ENCODE results near the gene SEC16A.

Gene SEC16A

GRCh38 chr9:136486823-136487620, 4.2 kb upstream of the SEC16A start:
- DNase-seq (ENCODE audit: low read depth in 4 of 4, low spot score in 1 of 4) = no peak

- no peak for DNase-seq (ENCODE audit: low read depth in 4 of 4, low spot score in 1 of 4)
Observed at GRCh38 chr9:136486131-136486530, 3.3 kb upstream of the SEC16A start.

DNA sequence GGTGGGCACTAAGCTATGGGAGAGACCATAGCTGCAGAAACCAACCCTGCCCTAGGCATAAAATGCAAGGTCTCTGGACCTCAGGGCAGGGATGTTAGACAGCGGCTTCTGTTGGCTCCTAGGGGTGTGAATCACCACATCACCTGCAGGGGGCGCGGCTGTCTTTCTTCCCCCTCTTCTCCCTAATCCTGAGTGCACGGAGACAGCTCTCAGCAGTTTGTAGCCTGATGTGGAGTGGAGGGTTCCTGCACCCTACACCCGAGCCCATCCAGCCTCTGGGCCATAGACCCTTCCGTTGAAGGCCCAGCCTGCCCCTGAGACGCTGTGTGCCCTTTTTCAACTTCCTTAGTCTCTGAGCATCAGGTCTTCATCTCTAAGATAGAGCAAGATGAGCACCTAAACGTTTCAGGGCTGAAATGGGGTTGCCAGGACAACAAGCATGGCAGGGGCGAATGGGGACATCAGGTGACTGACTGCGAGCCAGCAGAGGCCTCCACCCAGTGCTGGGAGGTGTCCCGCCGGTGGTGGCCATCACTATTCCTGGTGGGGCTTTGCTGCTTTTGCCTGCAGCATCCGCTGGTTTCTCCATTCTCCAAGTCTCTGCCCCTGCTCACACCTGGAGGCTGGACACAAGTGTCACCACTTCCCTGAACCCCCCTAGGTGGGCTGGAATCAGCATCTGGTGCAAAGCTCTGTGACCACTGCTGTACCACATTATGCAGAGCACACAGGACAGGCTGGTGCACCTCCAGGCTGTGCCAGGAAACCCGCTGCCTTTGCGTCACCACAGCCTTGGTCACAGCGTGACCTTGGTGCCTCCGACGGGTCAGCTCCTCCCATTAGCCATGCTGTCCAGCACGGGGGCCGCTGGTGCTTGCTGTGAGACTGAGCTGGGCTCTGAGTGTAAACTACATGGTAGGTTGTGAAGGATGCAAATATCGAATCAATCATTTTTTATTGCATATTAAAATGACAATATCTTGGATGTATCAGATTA, 2.5 kb upstream of the SEC16A start:
- DNase-seq (ENCODE audit: low read depth in 4 of 4, low spot score in 1 of 4) = peak; percentile 69 to 86 (median 74)

GRCh38 chr9:136484153-136485048, 1.6 kb upstream of the SEC16A start:
- no peak for DNase-seq (ENCODE audit: low read depth in 4 of 4, low spot score in 1 of 4)

DNA sequence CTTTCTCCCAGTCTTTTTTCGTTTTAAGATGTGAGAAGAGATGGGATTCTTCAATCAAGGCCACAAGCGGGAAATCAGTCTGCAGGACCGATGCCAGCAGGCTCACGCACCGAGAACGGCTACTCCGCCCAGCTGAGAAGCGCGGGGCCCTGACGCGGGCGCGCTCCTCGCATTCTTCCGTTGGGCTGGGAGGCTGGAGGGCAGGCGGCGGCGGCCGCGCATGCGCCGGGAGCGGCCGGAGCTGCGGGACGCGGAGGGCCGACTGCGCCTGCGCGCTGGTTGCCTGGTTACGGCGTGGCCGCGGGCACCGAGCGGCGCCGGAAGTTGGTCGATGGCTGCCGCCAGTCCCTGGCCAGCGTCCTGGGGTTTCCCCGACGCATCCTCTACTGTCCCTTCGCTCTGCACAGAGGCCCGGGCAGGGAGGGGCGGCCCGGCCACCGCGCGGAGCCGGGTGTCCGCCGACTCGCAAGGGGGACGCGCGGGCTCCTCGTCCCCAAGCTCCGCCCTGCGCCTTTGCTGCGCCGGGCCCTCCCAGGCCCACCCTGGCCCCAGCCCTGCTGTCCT, 831 bp upstream of the SEC16A start:
- DNase-seq (ENCODE audit: low read depth in 4 of 4, low spot score in 1 of 4) = peak; percentile 91 to 96 (median 92)

- DNase-seq (ENCODE audit: low read depth in 4 of 4, low spot score in 1 of 4) = peak in 1 of 4 experiments; percentile 12
Observed at GRCh38 chr9:136482046-136482792, 621 bp downstream of the SEC16A start.

GRCh38 chr9:136481558-136481957, 1.3 kb downstream of the SEC16A start:
- no peak for DNase-seq (ENCODE audit: low read depth in 4 of 4, low spot score in 1 of 4)

DNA sequence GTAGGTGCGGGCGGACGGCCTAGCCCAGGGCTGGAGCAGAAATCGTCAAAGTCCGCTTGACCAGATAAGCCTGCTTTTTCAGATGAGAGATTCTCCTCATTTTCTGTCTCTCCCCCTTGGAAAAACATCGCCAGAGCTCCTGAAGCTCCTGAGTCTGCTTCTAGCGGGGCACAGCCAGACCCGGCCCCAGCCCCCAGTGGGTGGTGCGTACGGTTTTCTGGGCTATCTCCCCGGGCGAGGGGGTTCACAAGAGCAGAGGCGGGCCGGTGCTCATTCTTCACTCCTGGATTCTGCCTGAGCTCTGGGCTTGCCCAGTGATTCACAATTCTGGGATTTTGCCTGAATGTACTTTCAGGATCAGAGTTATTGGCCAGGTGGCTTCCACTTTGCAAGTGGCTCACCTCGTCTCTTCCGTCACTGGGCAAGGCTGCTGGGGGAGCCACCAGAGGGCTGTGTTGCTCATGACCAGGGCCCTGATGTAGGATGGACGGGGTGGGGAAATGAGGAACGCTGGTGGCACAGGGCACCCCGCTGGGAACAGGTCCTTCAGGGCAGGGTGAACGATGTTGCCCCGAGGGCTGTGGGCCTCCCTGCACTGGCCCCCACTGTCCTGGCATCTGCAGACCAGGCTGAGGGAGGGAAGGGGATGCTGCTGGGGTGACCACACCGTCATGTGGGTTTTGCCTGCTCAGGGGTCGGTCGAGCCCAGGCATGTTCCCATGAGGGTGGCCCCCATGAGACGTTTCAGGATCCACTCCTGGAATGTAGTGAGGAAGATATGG, 6.3 kb downstream of the SEC16A start:
- no peak for DNase-seq (ENCODE audit: low read depth in 4 of 4, low spot score in 1 of 4)

DNA sequence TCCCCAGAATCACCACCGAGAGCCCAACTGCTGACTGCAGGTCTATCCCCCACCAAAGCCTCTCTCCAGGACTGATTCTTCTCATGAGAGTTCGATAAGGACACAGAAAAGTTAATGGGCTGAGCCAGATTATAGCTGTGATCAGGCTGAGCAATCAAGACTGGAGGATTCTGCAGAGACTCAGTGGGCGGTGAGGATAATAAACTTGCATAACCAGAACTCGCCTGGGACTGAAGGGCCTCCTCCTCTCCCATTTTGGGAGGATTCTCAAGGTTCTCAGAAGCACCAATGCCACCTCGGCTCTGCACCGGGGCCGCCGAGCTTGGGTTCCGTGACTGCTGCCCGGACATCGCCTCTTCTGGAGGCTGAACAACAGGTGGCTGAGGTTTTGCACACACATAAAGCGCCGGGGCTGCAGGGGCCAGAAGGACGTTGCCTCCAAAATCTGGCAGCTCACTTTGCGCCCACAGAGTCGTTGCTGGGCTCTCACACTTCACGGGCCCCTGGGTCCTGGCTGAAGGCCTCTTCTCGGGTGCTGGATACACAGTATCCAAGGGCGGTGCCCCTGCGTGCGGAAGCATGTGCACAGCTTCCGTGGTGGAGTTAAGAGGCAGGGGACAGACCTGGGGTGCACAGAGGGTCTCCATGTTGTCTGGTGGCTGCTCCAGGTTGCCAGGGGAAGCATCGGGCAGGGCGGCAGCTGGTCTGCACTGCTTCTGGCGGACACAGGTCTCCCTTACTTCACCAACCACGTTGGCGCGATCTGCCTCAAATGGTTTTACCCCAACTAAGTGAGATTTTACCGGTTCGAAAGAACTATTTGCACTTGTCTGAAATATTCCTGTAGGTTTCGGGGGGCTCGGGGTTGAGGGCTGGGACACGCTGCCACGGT, 7.6 kb downstream of the SEC16A start:
- DNase-seq (ENCODE audit: low read depth in 4 of 4, low spot score in 1 of 4) = no peak

- no peak for DNase-seq (ENCODE audit: low read depth in 4 of 4, low spot score in 1 of 4)
Observed at GRCh38 chr9:136474021-136474640, 8.7 kb downstream of the SEC16A start.

- DNase-seq (ENCODE audit: low read depth in 4 of 4, low spot score in 1 of 4) = no peak
Observed at GRCh38 chr9:136473354-136473721, 9.5 kb downstream of the SEC16A start.

GRCh38 chr9:136472640-136473353, 10.0 kb downstream of the SEC16A start:
- no peak for DNase-seq (ENCODE audit: low read depth in 4 of 4, low spot score in 1 of 4)

GRCh38 chr9:136471802-136472487, 10.9 kb downstream of the SEC16A start:
- DNase-seq (ENCODE audit: low read depth in 4 of 4, low spot score in 1 of 4) = no peak

GRCh38 chr9:136470792-136471469, 11.9 kb downstream of the SEC16A start:
- DNase-seq (ENCODE audit: low read depth in 4 of 4, low spot score in 1 of 4) = no peak

GRCh38 chr9:136470356-136470755, 12.5 kb downstream of the SEC16A start:
- DNase-seq (ENCODE audit: low read depth in 4 of 4, low spot score in 1 of 4) = no peak

- DNase-seq (ENCODE audit: low read depth in 4 of 4, low spot score in 1 of 4) = no peak
Observed at GRCh38 chr9:136467766-136468165, 15.1 kb downstream of the SEC16A start.
